ENCODE results near the gene SLC9B2.
"Not testable (repeated sequence)": the region's sequence is repeated elsewhere in the genome, so short reads cannot be mapped to it uniquely, and the experiment has no call there.

The SLC9B2 gene

GRCh38 chr4:103008875-103009729 lies 67.5 kb downstream of the SLC9B2 start:
- Histone ChIP-seq H3K27me3 (ENCODE audit: control insufficient read depth in 5 of 5, insufficient read depth in 4 of 5, low read length in 5 of 5) (no peaks in the 10 kb centered on the region), H3K36me3 (ENCODE audit: control insufficient read depth in 5 of 5, insufficient read depth in 5 of 5, low read length in 5 of 5) (no peaks in the 10 kb centered on the region), H3K27ac (ENCODE audit: low read depth, low read length) (no peak overlapping the region), H3K9ac (ENCODE audit: low read length in 5 of 5) (no peak overlapping the region), H3K9me3 (ENCODE audit: control insufficient read depth in 5 of 5, low read length in 5 of 5) (no peaks in the 10 kb centered on the region), H3K4me3 (ENCODE audit: low read depth in 1 of 5, low read length in 5 of 5) (no peak overlapping the region), H3K4me1 (ENCODE audit: control insufficient read depth in 5 of 5, insufficient read depth in 5 of 5, low read length in 5 of 5) (peaks cover 0 to 15% (median 13%) of the 10 kb centered on the region in 5 donors)

- no peaks in the 10 kb centered on the region for H3K27me3 ChIP-seq (ENCODE audit: control insufficient read depth in 5 of 5, insufficient read depth in 4 of 5, low read length in 5 of 5)
- no peak overlapping the region for H3K4me3 ChIP-seq (ENCODE audit: low read depth in 1 of 5, low read length in 5 of 5)
- H3K27ac ChIP-seq (ENCODE audit: low read depth, low read length) = no peak overlapping the region
- H3K36me3 ChIP-seq (ENCODE audit: control insufficient read depth in 5 of 5, insufficient read depth in 5 of 5, low read length in 5 of 5) = no peaks in the 10 kb centered on the region
- H3K4me1 ChIP-seq (ENCODE audit: control insufficient read depth in 5 of 5, insufficient read depth in 5 of 5, low read length in 5 of 5) = no peaks in the 10 kb centered on the region
- H3K9ac ChIP-seq (ENCODE audit: low read length in 5 of 5) = no peak overlapping the region
- no peaks in the 10 kb centered on the region for H3K9me3 ChIP-seq (ENCODE audit: control insufficient read depth in 5 of 5, low read length in 5 of 5)
Measured at GRCh38 chr4:103002551-103002950, 74.0 kb downstream of the SLC9B2 start.

GRCh38 chr4:102994803-102995202 lies 81.8 kb downstream of the SLC9B2 start:
- no peak overlapping the region for H3K9ac ChIP-seq (ENCODE audit: low read length in 5 of 5)
- H3K36me3 ChIP-seq (ENCODE audit: control insufficient read depth in 5 of 5, insufficient read depth in 5 of 5, low read length in 5 of 5) = no peaks in the 10 kb centered on the region
- H3K4me1 ChIP-seq (ENCODE audit: control insufficient read depth in 5 of 5, insufficient read depth in 5 of 5, low read length in 5 of 5) = no peaks in the 10 kb centered on the region
- H3K27ac ChIP-seq (ENCODE audit: low read depth, low read length) = no peak overlapping the region
- no peak overlapping the region for H3K4me3 ChIP-seq (ENCODE audit: low read depth in 1 of 5, low read length in 5 of 5)
- no peaks in the 10 kb centered on the region for H3K9me3 ChIP-seq (ENCODE audit: control insufficient read depth in 5 of 5, low read length in 5 of 5)
- H3K27me3 ChIP-seq (ENCODE audit: control insufficient read depth in 5 of 5, insufficient read depth in 4 of 5, low read length in 5 of 5) = no peaks in the 10 kb centered on the region

- not testable (repeated sequence) for H3K27me3 ChIP-seq (ENCODE audit: control insufficient read depth in 5 of 5, insufficient read depth in 4 of 5, low read length in 5 of 5); H3K36me3 ChIP-seq (ENCODE audit: control insufficient read depth in 5 of 5, insufficient read depth in 5 of 5, low read length in 5 of 5); H3K27ac ChIP-seq (ENCODE audit: low read depth, low read length); H3K4me3 ChIP-seq (ENCODE audit: low read depth in 1 of 5, low read length in 5 of 5); H3K9ac ChIP-seq (ENCODE audit: low read length in 5 of 5); H3K9me3 ChIP-seq (ENCODE audit: control insufficient read depth in 5 of 5, low read length in 5 of 5); H3K4me1 ChIP-seq (ENCODE audit: control insufficient read depth in 5 of 5, insufficient read depth in 5 of 5, low read length in 5 of 5)
Measured at GRCh38 chr4:102993985-102994384, 82.6 kb downstream of the SLC9B2 start.

GRCh38 chr4:102988429-102989020 lies 88.0 kb downstream of the SLC9B2 start:
- no peak overlapping the region for H3K4me3 ChIP-seq (ENCODE audit: low read depth in 1 of 5, low read length in 5 of 5)
- H3K9ac ChIP-seq (ENCODE audit: low read length in 5 of 5) = no peak overlapping the region
- no peak overlapping the region for H3K27ac ChIP-seq (ENCODE audit: low read depth, low read length)
- no peaks in the 10 kb centered on the region for H3K9me3 ChIP-seq (ENCODE audit: control insufficient read depth in 5 of 5, low read length in 5 of 5)
- H3K4me1 ChIP-seq (ENCODE audit: control insufficient read depth in 5 of 5, insufficient read depth in 5 of 5, low read length in 5 of 5) = no peaks in the 10 kb centered on the region
- peaks cover 0 to 3% (median 0%) of the 10 kb centered on the region in 5 donors for H3K36me3 ChIP-seq (ENCODE audit: control insufficient read depth in 5 of 5, insufficient read depth in 5 of 5, low read length in 5 of 5)
- H3K27me3 ChIP-seq (ENCODE audit: control insufficient read depth in 5 of 5, insufficient read depth in 4 of 5, low read length in 5 of 5) = no peaks in the 10 kb centered on the region

- Histone ChIP-seq H3K9me3 (ENCODE audit: control insufficient read depth in 5 of 5, low read length in 5 of 5) (peaks cover 0 to 5% (median 3%) of the 10 kb centered on the region in 5 donors), H3K9ac (ENCODE audit: low read length in 5 of 5) (no peak overlapping the region), H3K36me3 (ENCODE audit: control insufficient read depth in 5 of 5, insufficient read depth in 5 of 5, low read length in 5 of 5) (no peaks in the 10 kb centered on the region), H3K27ac (ENCODE audit: low read depth, low read length) (no peak overlapping the region), H3K27me3 (ENCODE audit: control insufficient read depth in 5 of 5, insufficient read depth in 4 of 5, low read length in 5 of 5) (no peaks in the 10 kb centered on the region), H3K4me3 (ENCODE audit: low read depth in 1 of 5, low read length in 5 of 5) (no peak overlapping the region), H3K4me1 (ENCODE audit: control insufficient read depth in 5 of 5, insufficient read depth in 5 of 5, low read length in 5 of 5) (no peaks in the 10 kb centered on the region)
Measured at GRCh38 chr4:102981005-102981404, 95.6 kb downstream of the SLC9B2 start.

Measured in subcutaneous abdominal adipose tissue (tissue), 5 donors.